Amygdala (tissue), 56 donors: ENCODE results near the gene CD244.

Source experiments
- DNase-seq, 56 donors: peaks; one replicate each; lab custom pipeline; 2025; lab: John Stamatoyannopoulos, UW

Gene CD244

DNA sequence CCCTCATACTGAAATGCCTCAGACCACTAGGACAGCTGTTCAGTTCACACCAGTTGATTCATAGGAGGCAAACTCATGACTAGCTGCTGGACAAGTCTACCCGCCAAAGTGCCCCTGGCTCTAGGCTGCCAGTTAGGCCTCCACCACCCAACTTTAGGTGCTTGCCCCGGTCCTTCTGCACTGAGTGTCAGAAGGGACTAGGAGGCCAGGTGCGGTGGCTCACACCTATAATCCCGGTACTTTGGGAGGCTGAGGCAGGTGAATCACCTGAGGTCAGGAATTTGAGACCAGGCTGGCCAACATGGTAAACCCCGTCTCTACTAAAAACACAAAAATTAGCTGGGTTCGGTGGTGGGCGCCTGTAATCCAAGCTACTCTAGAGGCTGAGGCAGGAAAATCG, 47.8 kb downstream of the CD244 start:
- DNase-seq = no peak

DNA sequence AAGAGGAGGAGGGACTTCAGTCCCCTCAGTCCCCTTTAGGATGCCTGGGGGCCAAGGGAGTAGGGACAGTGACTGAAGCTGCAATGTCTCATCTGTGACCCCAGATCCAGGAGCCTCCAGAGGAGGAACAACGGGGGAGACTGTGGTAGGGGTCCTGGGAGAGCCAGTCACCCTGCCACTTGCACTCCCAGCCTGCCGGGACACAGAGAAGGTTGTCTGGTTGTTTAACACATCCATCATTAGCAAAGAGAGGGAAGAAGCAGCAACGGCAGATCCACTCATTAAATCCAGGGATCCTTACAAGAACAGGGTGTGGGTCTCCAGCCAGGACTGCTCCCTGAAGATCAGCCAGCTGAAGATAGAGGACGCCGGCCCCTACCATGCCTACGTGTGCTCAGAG, 48.4 kb downstream of the CD244 start:
- DNase-seq = no peak

DNA sequence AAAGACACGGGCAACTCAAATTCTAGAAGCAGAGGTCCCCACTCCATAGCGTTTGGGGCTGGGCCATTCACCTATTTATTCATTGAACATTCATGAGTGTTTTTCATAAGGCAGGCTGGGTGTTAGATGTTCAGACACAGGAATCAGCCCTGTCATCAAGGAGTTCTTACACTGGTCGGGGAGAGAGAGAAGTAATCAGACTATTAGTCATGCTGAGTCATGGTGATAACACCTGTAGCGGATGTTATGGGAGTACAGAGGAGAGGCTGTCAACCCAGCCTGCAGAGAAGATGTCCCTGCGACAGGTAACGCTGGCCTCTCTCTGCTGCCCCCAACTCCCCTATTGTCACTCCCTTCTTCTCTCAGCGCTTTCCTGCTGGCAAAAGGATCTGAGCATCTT, 49.5 kb downstream of the CD244 start:
- no peak for DNase-seq

DNA sequence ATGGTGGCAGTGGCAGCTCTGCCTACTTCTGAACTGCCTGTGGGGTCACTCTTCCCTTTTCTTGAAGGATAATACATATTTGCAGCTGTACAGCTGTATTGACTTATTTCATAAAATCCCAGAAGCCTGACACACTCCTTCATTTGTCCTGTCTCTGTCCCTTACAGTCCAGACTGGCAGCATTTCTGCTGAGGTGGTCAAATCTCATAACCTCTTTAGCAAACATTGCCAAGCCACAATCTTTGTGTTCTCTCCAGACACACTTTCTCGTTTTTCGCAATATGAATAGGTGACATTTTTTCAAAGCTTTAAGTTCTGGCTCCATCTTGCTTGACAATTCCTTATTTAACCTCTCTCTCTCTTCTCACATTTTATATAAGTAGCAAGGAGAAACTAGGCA, 51.5 kb downstream of the CD244 start:
- DNase-seq = no peak

DNA sequence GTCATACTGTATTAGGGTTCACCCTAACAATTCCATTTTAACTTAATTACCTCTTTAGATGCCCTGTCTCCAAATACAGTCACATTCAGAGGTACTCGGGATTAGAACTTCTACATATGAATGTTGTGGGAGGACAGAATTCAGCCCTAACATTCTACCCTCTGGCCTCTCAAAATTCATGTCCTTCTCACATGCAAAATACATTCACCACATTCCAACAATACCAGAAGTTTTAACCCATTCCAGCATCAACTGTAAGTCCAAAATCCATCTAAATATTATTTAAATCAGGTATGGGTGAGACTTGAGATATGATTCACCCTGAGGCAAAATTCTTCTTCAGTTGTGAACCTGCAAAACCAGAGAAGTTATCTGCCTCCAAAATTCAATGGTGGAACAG, 52.2 kb downstream of the CD244 start:
- DNase-seq = no peak

DNA sequence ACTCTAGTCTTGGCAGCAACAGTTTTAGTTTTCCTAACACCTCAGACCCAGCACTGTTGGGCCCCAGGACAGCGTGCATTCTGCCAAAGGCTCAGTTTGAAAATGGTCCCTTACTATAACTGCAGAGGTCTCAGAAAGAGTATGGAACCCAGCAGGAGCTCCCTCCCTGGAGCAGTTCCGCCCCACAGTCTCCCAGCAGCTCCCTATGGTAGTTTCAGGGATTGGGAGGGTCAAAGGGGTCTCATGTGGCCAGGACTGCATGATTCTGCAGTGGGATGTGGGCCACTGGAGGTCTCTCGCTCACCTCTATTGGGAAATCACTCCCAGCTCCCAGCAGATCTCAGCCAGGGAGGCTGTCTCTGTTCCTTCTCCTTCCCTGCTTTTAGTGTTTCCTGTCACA, 54.4 kb downstream of the CD244 start:
- DNase-seq = no peak

DNA sequence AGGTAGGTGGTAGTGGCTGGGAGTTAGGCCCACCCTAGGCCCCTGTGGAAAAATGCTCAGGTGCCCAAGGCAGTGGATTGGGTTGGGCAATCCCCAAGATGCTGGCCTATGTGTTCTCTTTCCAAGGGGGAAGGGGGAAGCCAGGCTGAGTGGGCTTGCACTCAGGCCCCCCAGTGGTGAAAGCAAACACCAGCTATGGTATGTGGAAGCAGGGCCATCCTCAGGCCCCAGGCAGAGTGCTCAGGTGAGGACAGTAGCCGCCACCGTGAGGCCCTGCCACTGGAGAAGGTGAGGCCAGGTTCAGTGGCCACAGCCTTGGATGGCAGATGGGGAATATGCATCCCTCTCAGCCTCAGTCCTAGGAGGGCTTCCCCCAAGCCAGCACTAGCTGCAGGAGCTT, 54.9 kb downstream of the CD244 start:
- DNase-seq = no peak

DNA sequence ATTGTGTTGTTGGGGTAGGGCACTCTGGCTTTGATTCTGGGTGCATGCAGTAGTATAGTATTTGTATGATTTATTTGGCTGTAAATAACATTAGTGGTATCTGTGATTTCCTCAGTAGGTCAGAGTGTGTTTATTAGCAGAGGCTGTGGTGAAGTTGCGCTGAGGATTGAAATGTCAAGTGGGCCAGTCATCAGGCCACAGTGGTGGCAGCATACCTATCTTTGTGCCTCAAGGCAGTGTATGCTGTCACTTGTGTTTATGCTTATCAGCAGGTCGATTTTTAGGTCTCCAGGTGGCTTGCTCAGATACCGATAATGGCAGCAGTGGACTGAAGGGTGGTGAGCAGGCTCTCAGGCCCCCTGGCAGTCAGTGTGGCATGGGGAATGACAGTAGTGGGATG, 55.4 kb downstream of the CD244 start:
- no peak for DNase-seq

DNA sequence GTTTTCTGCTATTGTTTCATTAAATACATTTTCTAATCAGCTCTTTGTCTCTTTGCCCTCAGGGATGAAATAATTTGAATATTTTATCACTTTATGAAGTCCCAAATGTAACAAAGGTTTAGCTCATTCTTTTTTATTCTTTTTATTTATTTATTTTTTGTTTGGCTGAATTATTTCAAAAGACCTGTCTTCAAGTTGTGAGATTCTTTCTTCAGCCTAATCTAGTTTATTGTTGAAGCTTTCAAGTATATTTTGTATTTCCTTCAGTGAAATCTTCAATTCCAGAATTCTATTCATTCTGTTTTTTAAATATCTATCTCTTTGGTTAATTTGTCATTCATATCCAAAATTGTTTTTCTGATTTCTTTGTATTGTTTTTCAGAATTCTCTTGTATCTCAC, 55.9 kb downstream of the CD244 start:
- DNase-seq = no peak

DNA sequence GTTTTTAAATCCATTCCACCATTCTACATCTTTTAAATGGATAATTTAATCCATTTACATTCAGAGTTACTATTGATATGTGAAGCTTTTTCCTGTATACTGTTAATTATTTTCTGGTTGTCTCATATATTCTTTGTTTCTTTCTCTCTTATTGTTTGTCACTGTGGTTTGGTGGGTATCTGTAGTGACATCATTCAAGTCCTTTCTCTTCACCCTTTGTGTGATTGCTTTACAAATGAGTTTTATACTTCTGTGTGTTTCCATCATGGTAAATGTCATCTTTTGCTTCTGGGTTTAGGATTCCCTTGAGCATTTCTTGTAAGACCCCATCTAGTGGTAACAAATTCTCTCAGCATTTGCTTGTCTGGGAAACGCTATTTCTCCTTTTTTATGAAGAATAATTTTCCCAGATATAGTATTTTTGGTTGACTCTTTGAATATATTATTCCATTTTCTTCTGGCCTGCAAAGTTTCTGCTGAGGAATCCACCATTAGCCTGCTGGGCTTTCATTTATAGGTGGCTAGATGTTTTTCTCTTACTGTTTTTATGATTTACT, 56.5 kb downstream of the CD244 start:
- no peak for DNase-seq

DNA sequence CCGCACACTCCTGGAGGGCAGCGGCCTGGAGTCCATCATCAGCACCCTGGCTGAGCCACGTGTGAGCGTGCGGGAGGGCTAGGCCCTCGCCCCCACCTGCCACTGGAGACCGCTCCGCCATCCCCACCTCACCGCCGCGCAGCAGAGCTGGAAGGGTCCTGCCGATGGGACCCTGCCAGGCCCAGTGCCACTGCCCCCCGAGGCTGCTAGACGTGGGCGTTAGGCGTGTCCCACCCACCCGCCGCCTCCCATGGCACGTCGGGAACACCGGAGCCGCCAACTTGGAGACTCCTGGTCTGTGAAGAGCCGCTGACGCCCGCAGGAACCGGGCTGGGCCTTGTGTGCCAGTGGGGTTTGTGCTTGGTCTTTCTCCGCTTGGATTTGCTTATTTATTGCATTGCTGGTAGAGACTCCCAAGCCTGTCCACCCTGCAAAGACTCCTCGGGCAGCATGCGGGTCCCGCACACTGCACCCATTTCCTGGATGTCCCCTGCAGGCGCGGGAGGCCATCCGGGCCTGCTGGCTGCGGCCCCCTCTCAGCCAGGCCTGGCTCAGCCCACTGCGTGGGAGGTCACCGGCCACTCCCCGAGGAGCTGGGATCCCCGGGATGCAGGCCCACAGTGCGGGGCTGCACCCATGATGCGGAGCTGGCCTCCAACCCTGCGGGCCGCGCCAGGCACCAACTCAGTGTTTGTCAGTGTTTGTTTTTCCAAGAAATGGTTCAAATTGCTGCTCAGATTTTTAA, 60.7 kb downstream of the CD244 start:
- DNase-seq = no peak

DNA sequence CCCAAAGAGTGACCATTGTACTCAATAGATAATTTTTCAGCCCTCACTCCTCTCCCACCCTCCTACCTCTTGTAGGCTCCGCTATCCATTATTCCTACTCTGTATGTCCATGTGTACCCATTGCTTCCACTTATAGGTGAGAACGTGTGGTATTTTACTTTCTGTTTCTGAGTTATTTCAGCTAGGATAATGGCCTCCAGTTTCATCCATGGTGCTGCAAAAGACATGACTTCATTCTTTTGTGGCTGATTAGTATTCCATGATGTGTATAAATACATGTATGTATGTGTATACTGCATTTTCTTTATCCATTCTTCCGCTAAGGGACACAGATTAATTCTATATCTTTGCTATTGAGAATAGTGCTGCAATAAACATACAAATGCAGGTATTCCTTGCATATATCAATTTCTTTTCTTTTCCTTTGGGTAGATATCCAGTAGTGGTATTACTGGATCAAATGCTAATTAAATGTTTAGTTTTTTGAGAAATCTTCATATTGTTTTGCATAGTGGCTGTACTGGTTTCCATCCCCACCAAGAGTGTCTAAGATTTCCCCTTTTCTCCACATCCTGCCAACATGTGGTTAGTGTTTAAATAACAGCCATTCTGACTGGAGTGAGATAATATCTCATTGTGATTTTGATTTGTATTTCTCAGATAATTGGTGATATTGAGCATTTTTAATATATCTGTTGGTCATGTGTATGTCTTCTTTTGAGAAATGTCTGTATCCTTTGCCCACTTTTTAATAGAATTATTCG, 61.9 kb downstream of the CD244 start:
- DNase-seq = no peak

DNA sequence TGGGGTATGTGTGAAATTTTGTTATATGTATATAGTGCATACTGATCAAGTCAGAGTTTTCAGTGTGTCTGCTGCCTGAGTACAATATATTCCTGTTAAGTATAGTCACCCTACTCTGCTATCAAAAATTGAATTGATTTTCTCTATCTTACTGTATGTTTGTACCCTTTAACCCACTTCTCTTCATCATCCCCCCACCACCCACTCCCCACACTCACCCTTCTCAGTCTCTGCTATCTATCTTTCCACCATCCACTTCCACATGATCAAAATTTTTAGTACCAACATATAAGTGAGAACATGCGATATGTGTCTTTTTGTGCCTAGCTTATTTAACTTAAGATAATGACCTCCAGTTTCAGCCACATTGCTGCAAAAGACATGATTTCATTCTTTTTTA, 62.5 kb downstream of the CD244 start:
- no peak for DNase-seq

DNA sequence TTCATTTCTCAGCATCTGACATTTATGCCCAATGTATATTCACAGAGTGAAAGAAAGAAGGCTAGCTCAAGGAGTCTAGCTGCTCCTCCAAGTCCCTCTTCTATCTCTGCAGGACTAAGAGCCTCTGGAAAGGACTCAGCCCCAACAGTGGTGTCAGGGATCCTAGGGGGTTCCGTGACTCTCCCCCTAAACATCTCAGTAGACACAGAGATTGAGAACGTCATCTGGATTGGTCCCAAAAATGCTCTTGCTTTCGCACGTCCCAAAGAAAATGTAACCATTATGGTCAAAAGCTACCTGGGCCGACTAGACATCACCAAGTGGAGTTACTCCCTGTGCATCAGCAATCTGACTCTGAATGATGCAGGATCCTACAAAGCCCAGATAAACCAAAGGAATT, 63.0 kb downstream of the CD244 start:
- DNase-seq = no peak

DNA sequence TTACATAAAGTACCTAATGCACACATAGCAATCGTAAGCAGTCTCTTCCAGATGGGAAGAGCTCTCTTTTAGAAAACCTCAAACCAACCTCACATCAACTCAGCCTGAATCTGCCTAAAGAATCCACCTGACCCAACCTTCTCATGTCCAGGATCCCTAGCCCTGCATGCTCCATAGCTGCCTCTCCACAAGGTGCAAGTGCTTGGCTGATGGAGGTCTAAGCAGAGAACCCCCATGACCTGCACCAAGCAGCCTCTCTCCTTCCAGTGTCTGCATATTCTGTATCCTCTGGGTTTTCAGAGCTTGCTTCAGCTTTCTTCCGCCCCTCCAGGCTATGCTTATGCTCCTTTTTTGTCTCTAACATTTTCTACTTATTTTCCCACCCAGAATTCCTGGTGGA, 64.2 kb downstream of the CD244 start:
- no peak for DNase-seq

DNA sequence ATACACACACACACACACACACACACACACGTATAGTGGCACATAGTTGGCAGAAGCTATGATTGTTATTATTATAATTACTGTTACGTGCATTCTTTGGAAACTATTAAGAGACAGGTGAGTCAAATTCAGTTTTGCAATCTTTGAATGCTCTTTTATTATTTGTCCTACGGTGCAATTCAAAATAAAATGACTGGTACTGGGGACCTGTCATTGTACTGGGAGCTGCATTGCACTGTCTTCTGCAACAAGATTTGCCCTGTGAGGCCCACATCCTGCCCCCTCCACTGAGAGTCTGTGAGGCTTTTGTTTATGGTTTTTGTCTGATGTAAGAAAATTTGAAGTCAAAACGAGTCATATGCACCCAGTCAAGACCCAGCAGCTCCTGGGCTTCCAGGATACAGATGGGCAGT, 64.8 kb downstream of the CD244 start:
- DNase-seq = no peak

DNA sequence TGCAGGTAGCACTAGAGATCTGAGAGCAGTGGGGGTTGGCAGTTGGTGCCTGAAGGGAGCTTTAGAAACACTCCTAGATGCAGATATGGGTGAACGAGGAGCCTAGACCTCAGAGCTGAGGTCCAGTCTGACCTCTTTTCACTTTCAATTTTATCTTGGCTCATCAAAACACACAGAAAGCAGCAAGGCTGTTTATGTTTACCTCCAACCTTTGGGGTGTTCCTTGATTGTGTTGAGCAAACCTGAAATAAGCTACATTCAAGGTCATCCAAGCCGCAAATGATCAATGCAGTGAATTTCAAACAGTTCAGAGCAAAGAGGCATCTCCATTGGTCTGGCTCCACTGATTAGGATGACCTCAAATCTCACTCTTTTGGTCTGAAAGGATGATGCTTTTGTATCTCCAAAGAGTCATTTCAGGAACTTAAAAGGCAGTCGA, 65.4 kb downstream of the CD244 start:
- no peak for DNase-seq

DNA sequence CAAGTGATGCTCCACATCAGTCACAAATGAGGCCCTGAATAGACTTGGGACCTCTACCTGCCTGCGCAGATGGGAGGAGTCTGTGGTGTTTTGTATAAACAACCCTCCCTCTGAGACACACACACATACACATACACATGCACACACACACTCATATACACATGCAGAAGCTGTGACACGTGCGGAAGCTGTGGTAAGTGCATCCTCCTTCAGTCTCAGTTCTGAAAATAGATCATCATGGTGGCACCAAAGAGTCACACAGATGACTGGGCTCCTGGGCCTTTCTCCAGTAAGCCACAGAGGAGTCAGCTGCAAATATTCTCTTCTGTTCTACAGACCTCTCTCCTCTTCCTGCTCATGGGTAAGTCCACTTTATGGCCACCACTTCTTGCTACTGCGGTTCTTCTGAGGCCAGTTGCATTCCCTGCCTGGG, 66.7 kb downstream of the CD244 start, which contains the start of gene LY9:
Gene LY9 (plus strand): TSS at position 224 of the 433 bp plus-strand sequence. CDS start 14 bp downstream, at position 238.
- no peak for DNase-seq

DNA sequence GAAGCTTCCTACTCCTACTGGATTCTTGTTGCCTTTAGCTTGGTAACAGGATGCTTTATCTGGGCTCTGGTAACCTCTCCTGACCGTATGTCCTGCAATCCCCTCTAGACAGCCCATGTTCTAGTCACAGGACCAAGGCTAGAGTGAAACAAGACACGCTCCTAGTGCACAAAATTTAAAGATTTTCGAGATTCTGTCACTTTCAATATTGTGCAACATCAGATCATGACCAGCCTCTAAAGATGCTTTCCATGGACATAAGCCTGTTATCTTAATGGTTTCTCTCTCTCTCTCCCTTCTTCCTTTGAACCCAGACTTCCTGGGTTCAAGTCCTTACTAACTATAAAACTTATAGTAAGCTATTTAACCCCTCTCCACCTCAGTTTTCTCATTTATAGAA, 68.3 kb downstream of the CD244 start:
- no peak for DNase-seq

DNA sequence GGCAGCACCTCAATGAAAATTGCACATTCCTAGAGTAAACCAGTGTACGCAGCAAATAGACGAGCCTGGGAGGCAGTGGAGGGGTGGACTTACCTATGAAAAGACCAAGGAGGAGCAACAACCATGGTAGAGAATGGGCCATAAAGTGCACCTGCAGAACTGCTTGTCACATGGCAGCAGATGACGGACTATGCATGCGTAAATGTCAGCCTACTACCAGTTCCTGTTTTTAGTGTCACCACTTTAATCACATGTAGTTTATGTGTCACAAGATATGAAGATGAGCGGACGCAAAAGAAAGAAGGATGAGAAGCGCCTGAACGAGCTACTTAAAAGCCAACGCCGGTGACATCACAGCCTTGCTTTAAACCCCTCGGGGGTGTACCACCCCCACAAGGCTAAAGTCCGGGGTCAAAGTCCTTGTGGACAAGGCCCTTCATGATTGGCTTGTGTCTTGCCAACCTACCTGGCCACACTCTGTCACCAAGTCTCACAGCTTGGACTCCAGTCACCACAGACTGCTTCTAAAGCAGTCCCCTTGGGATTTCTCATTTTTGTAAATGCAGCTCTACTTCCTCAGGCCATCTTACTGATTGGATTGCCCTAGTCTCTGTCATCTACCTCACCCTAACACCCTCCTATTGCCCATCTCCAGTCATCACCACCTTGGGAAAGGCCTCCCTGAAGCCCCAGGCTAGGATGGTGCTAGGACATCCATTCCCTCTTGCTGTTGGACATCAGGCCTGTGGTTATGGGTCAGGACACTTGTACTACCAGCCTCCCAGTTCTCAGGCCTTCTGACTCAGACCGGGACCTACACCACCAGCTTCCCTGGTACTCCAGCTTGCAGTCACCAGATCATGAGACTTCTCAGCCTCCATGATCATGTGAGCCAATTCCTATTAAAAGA, 72.7 kb downstream of the CD244 start:
- no peak for DNase-seq
